ENCODE measurements around the gene ANTKMT.

DNA sequence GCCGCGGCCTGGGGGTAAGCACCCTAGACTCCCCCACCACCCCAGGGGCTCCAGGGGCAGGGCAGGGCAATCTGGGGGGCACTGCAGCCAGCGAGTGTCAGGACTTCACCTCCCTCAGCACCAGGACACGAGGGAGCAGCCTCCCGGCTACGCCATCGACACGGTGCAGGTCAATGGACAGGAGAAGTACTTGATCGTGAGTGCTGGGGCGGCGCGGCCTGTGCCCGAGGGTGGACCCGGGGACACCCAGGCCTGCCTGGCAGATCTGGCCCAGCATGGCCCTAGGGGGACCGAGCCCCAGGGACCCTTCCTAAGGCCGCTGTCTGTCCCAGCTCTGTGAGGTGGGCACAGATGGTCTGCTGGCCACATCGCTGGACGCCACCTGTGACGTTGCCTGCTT, 48.6 kb upstream of the ANTKMT start:
- TF ChIP-seq, protein P1, sequence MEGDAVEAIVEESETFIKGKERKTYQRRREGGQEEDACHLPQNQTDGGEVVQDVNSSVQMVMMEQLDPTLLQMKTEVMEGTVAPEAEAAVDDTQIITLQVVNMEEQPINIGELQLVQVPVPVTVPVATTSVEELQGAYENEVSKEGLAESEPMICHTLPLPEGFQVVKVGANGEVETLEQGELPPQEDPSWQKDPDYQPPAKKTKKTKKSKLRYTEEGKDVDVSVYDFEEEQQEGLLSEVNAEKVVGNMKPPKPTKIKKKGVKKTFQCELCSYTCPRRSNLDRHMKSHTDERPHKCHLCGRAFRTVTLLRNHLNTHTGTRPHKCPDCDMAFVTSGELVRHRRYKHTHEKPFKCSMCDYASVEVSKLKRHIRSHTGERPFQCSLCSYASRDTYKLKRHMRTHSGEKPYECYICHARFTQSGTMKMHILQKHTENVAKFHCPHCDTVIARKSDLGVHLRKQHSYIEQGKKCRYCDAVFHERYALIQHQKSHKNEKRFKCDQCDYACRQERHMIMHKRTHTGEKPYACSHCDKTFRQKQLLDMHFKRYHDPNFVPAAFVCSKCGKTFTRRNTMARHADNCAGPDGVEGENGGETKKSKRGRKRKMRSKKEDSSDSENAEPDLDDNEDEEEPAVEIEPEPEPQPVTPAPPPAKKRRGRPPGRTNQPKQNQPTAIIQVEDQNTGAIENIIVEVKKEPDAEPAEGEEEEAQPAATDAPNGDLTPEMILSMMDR (IDR thresholded peaks at IDR 0.05): no peak
- TF ChIP-seq POLR2AphosphoS5 (IDR thresholded peaks at IDR 0.05) (no peak), POLR2A (IDR thresholded peaks at IDR 0.05) (no peak), EP300 (IDR thresholded peaks at IDR 0.05) (no peak)

Measured in sigmoid colon (tissue), 4 donors.